Stimulated activated CD8-positive, alpha-beta memory T cell treated with anti-CD3 and anti-CD28 coated beads, Interleukin-15, amount 100 ng/mL, for 4 hours (primary cell): ENCODE data around the gene HSPBAP1.
"Not testable (repeated sequence)": the region's sequence is repeated elsewhere in the genome, so short reads cannot be mapped to it uniquely, and the experiment has no call there.

Source experiments
- DNase-seq, 2 donors: peaks; one replicate each; pipeline ENCODE4 v3.0.0-alpha.2; 2020; ENCODE audit warnings: low read depth in 2 of 2

Gene HSPBAP1

DNA sequence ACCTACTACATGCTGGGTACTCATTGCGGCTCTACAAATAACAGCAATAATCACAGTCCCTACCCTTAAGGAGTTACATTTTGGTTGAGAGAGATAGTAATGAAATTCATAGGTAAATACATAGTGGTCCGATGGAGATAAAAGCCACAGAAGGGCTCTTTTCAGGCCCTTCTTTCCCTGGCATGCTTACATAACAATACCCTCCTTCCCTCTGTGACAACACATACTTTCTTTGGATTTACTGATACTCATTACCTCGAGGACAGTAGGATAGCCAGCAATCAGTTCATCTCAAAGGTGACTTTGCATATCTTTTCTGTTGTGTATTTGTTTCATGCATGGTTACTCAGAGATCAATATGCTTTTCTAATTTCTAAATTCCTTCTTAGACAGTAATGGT, 54.5 kb downstream of the HSPBAP1 start:
- DNase-seq = no peak

DNA sequence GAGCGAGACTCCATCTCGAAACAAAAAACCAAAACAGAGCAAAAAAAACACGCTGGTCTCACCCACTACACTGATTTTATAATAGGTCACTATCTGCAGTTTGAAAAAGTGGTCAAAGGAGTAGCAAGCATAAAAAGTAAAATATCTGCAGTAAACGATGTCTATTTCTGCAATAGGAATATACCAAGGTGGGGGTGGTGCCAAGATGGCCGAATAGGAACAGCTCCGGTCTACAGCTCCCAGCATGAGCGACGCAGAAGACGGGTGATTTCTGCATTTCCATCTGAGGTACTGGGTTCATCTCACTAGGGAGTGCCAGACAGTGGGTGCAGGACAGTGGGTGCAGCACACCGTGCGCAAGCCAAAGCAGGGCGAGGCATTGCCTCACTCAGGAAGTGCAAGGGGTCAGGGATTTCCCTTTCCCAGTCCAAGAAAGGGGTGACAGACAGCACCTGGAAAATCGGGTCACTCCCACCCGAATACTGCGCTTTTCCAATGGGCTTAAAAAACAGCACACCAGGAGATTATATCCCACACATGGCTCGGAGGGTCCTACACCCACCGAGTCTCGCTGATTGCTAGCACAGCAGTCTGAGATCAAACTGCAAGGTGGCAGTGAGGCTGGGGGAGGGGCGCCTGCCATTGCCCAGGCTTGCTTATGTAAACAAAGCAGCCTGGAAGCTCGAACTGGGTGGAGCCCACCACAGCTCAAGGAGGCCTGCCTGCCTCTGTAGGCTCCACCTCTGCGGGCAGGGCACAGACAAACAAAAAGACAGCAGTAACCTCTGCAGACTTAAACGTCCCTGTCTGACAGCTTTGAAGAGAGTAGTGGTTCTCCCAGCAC, 60.7 kb downstream of the HSPBAP1 start:
- DNase-seq = not testable (repeated sequence)

- DNase-seq = no peak
Measured at GRCh38 chr3:122730240-122730639, 63.4 kb downstream of the HSPBAP1 start.

- DNase-seq = no peak
Measured at GRCh38 chr3:122728756-122729514, 64.7 kb downstream of the HSPBAP1 start.

DNA sequence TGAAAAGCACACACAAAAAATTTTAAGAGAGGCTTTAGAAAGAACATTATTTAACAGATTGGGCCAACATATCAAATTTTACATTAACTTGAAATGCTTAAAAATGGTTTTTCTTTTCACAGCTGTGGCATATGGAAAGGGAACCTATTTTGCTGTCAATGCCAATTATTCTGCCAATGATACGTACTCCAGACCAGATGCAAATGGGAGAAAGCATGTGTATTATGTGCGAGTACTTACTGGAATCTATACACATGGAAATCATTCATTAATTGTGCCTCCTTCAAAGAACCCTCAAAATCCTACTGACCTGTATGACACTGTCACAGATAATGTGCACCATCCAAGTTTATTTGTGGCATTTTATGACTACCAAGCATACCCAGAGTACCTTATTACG, 65.4 kb downstream of the HSPBAP1 start:
- DNase-seq = no peak

DNA sequence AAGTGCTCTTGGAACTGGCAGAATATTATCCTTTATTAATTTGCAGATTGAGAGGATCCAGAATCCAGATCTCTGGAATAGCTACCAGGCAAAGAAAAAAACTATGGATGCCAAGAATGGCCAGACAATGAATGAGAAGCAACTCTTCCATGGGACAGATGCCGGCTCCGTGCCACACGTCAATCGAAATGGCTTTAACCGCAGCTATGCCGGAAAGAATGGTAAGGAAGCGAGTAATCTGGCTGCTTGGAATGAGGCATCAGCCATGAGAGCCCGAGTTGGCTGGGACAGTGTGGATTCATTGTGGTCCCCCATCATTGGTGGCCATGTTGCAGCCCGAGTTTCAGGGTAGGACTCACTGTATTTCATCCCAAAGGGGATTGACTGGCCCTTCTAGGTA, 65.9 kb downstream of the HSPBAP1 start:
- DNase-seq = no peak

DNA sequence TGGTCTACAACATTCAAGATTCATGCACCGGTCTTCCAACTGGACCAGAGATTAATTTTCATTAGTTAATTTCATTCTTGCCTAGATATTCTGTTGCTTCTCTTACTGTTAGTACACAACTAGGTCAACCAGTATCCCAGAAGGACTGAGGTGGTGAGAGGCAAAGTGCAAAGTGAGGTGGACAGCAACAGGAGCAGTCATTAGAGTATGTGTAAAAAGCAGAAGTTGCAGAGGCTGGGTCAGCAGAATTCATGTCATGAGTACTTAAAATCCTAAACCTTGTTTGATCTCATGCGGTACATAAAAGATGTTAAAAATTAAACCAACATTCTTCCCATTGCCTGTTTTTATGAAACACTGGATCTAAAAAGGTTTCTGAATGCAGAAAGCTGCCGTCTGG, 66.3 kb downstream of the HSPBAP1 start:
- DNase-seq = no peak

GRCh38 chr3:122725106-122725505, 68.5 kb downstream of the HSPBAP1 start:
- no peak for DNase-seq

DNA sequence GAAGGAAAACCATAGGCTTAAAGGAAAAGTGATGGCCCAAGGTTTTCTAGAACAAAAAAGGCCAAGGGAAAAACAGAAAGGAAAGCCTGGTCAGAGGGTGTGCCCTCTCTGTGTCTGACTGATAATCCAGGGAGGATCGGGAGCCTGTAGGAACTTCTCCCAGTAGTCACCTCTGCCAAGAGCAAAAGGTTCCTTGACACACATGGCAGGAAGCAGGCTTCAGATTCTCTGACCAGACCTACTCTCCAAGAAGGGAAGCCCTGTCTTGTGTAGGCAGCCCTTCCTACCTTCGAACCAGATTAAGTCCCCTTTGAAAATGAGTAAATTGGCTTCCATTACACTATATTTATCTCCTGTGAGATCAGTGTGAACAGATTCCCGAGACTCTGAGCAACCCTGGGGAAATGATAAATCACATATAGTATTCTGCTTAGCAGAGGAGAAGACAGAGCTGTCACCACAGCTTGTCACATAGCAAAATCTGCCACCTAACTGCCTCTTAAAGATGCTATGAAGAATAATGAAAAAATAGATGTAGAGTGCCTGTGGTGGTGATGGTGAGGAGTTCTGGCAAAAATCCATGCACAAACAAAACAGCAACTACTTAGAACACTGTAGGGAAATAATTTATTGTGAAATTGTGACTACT, 74.2 kb downstream of the HSPBAP1 start:
- DNase-seq = no peak

DNA sequence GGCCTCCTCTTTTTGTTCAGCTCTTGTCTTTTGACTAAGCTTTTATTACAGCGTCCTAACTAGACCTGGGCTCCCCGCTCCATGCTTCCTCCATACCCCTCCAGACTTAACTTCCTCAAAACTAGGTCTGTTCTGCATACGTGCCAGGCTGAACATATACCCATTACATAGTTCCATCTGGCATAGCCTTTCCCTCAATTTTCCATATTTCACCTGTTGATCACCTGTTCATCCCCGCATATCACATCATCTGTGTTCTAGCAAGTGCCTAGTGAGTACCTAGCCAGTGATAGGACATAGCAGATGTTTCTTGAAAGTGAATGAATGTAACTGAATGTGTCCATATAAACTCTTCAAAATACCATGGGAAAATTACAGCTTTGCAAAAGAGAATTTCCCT, 77.0 kb downstream of the HSPBAP1 start:
- DNase-seq = no peak

- DNase-seq = no peak
Measured at GRCh38 chr3:122714273-122714672, 79.4 kb downstream of the HSPBAP1 start.

GRCh38 chr3:122710616-122711251, 82.9 kb downstream of the HSPBAP1 start:
- DNase-seq = not testable (repeated sequence)

DNA sequence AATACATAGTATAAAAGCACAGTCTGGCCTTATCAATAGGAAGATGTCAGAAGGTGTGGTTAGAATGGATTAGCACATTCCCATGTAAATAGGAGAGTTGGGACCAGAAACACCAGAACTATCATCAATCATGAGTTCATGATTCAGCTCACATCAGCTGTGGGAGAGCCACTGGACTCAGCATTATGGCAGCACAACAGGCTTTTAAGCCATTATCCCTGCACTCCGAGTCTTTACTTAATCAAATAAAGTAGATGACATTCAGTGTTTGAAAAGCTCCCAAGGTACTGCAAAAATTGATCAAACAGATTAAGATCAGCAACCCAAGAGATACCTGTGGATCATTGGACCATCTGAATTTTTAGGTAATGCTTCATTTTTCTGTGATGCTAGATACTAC, 88.3 kb downstream of the HSPBAP1 start:
- DNase-seq = no peak

DNA sequence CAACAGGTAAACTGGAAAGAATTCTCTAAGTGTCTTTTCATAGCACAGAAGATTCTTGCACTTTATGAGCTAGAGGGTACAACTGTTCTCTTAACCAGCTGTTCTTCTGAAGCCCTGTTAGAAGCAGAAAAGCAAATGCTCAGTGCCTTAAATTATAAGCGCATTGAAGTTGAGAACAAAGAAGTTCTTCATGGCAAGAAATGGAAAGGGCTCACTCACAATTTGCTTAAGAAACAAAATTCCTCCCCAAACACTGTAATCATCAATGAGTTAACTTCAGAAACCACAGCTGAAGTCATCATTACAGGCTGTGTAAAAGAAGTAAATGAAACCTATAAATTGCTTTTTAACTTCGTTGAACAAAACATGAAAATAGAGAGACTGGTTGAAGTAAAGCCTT, 93.4 kb downstream of the HSPBAP1 start:
- DNase-seq = no peak

- no peak for DNase-seq
Measured at GRCh38 chr3:122697952-122698620, 95.5 kb downstream of the HSPBAP1 start.

GRCh38 chr3:122695927-122696561, 97.6 kb downstream of the HSPBAP1 start:
- DNase-seq = no peak

GRCh38 chr3:122694966-122695365, 98.7 kb downstream of the HSPBAP1 start:
- DNase-seq = no peak

DNA sequence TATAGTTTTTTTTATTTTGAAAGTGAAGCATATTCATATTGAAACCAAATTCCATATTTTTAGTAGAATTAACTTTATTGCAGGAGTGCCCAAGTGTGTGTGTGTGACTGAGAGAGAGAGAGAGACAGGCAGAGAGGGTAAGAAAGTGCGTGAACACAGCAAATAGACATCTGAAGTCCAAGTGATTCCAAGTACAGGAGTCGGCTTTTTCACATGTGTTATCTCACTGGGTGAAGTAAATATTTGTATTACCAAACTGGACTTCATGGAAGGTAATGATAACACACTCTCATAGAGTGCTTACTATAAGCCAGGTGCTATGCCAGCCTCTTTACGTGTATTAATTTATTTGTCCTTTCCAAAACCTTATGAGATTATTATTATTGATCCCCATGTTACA, 101.0 kb downstream of the HSPBAP1 start:
- no peak for DNase-seq

DNA sequence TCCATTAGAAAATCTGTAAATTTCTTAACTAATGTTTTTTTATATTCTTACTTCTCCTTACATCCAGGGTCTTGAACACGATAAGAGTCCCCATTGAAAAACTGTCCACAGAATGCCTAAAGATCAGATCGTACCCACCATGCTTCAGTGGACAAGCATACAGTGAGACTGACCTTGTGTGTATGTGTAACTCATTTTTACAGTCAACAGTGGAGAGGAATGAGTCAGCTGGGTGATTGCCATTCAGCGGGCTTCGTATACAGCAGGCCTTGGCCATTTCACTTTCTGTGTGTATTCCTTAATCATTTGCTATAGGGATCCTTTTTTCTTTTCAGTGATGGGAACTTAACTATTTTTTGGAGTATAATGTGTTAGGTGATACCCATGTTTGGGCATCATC, 102.4 kb downstream of the HSPBAP1 start:
- DNase-seq = no peak

- DNase-seq = no peak
Measured at GRCh38 chr3:122690096-122690495, 103.5 kb downstream of the HSPBAP1 start.
